AG09309 (cell line): ENCODE data around the gene SLC2A13.

Experiments
- DNase-seq: peaks from one replicate; pipeline ENCODE4 v3.0.0-alpha.2; 2010; ENCODE audit warnings: low read depth
- H3K4me3 ChIP-seq: 2 replicates; pipeline ENCODE4 v1.5.1; 2011; ENCODE audit warnings: mild to moderate bottlenecking, low read depth, low read length, moderate library complexity; ENCODE audit not compliant: control insufficient read depth
- TF ChIP-seq, protein P1 (sequence below): IDR thresholded peaks from 2 replicates; pipeline ENCODE4 v1.5.1; 2011; ENCODE audit warnings: mild to moderate bottlenecking, low read depth, low read length, inconsistent platforms; ENCODE audit not compliant: insufficient read depth, control insufficient read depth; ENCODE audit errors: missing control alignments

The SLC2A13 gene

DNA sequence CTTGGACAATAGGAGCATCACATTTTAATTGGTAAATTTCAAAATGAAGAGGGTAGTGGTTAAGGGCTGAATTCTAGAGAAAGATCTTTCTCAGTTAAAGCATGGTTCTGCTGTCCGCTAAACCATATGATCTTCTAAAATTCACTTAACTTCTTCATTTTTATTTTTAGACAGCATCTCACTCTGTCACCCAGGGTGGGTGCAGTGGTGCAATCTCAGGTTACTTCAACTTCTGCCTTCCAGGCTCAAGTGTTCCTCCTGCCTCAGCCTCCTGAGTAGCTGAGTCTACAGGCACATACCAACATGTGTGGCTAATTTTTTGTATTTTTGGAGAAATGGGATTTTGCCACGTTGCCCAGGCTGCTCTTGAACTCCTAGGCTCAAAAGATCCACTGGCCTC, 259.6 kb downstream of the SLC2A13 start:
- DNase-seq = no peak
- H3K4me3 ChIP-seq = no peak overlapping the region
- TF ChIP-seq, protein P1, sequence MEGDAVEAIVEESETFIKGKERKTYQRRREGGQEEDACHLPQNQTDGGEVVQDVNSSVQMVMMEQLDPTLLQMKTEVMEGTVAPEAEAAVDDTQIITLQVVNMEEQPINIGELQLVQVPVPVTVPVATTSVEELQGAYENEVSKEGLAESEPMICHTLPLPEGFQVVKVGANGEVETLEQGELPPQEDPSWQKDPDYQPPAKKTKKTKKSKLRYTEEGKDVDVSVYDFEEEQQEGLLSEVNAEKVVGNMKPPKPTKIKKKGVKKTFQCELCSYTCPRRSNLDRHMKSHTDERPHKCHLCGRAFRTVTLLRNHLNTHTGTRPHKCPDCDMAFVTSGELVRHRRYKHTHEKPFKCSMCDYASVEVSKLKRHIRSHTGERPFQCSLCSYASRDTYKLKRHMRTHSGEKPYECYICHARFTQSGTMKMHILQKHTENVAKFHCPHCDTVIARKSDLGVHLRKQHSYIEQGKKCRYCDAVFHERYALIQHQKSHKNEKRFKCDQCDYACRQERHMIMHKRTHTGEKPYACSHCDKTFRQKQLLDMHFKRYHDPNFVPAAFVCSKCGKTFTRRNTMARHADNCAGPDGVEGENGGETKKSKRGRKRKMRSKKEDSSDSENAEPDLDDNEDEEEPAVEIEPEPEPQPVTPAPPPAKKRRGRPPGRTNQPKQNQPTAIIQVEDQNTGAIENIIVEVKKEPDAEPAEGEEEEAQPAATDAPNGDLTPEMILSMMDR = no peak

DNA sequence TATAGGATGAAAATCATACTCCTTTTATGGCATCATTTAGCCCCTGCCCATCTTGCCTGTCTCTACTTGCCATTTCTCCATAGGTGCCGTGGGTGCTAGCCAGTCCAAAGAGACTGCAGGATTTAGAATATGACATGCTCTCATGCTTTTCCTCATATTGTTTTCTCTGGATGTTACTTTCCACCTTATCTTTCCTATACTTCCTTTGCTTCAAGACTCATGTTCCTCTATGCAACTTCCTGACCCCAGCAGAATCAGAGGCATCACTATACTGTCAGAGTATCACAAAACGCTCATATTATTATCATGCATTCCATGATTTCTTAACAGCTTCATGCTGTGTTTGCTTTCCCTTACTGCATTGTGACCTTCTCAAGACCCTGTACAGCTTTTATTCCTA, 265.5 kb downstream of the SLC2A13 start:
- no peak overlapping the region for H3K4me3 ChIP-seq
- TF ChIP-seq, protein P1 = no peak
- DNase-seq = no peak

DNA sequence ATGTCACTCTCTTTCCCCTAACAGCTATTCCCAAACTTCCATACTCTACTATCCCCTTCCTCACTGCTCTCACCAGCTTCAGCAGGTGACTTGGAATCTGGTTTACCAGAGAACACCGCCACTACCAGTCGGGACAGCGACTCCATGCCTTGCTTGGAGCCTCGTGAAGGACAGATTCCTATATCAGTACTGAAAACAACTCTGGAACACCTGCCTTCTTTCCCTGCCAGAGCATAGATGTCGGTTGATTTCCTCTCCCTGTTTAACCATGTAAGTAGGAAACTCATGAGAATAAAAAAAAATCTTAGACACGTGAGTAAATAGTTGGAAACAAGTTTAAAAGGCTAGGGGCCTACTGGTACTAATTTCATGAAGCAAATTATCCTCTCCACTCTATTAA, 266.8 kb downstream of the SLC2A13 start:
- TF ChIP-seq, protein P1 = no peak
- H3K4me3 ChIP-seq = no peak overlapping the region
- DNase-seq = no peak

DNA sequence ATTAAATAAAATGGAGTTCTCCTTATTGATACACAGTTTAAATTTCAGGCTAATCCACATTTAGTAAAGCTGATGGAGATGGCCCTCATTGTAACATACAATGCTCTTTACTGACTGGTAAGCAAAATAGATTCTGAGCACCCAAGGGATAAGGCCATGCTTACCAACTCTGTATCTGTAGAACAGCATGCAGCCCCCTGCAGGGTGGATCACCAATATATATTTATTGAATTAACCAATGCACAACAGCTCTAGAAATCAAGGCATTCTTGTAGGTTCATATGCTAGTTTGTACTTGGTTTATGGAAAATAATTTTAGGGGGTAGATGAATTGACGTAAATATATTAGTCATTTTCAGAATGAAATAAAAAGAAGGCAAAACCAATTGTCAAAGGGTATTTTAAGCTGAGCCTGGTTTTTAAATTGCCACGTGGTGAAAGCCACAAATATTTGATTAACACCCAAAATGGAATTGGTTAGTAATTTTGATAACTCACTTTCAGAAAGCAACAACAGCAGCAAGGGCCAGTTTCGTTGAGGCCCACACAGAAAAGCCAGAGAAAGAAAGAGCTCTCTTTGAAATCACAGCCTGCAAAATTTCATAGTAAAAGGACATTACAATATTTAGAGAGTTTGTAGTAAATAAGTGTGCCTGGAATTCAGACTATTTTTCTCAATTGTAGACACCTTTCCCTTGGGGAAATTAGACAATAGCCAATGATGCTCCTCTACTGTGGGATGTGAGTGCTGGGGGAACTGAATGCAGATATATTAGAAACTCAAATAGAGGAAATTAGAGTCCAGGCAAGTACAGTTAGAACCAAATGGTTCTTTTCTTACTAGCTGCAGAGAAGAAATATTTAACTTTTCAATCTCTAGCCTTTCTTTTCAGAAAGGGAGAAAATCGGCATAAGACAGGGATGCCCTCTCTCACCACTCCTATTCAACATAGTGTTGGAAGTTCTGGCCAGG, 270.1 kb downstream of the SLC2A13 start:
- no peak for DNase-seq
- no peak overlapping the region for H3K4me3 ChIP-seq
- TF ChIP-seq, protein P1 = no peak

DNA sequence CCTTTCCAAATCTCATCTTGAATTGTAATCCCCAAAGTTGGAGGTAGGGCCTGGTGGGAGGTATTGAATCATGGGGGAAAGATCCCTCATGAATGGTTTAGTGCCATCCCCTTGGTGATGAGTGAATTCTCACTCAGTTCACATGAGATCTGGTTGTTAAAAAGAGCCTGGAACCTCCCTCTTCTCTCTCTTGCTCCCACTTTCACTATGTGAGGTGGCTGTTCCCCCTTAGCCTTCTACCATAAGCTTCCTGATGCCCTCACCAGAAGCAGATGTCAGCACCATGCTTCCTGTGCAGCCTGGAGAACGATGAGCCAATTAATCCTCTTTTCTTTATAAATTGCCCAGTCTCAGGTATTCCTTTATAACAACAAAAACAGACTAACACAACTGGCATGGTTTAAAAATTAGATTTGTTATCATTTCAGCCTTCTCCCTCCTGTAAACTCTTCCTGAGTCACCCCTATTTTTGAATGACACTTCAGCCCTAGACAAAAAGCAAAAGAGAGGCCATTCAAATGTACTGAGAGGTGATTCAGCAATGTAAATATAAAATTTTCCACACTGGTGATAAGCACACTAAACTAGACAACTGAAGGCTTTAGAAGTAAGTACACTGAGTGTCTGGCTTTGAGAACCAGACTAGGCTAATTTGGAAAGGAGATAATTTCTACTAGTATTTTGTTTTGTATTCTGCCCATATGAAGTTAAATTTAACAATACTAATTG, 274.1 kb downstream of the SLC2A13 start:
- H3K4me3 ChIP-seq = no peak overlapping the region
- no peak for DNase-seq
- TF ChIP-seq, protein P1 = no peak

DNA sequence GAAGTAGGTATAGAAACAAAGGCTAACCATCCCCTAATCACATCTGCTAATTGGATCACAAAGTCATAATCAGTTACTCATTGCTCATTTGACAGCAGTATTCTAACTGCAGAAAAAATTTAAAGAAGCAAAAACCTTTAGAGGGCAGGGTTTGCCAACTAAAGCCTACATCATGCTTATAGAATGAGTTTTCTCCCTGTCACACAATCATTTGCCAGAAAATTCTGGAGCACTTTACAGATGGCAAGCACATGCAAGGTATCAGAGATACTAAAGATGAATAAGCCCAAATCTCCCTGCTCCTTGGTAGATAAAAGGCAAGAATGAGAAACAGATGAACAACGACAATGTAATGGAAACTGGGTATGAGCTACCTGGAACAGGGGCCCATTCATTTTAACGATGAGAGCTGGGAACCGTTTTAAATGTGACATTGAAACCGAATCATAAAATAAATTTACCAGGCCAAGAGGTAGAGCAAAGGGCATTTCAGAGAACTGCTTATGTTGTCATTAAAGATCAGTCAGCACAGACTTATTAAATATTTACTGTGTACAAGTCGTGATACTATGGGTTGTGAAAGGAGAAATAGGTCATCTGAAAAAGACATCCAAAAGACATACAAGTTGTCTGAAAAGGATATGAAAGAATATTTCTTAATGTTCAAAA, 274.9 kb downstream of the SLC2A13 start:
- H3K4me3 ChIP-seq = no peak overlapping the region
- TF ChIP-seq, protein P1 = no peak
- no peak for DNase-seq
